Choroid plexus epithelial cell (primary cell): ENCODE measurements around the gene PPME1.
A peak's percentile ranks its signal among the peaks of the same experiment; 100 is the strongest.

Experiments
- DNase-seq: peaks from one replicate; pipeline ENCODE4 v3.0.0-alpha.2; 2010; ENCODE audit warnings: low read depth
- H3K4me3 ChIP-seq: 2 replicates; pipeline ENCODE4 v1.5.1; 2011; ENCODE audit warnings: low read depth, mild to moderate bottlenecking, control low read depth, low read length, moderate library complexity
- CTCF ChIP-seq: conservative IDR thresholded peaks from 2 replicates; pipeline ENCODE4 v1.5.1; 2011; ENCODE audit warnings: low read depth, mild to moderate bottlenecking, control low read depth, inconsistent platforms, low read length, moderate library complexity

Gene PPME1

DNA sequence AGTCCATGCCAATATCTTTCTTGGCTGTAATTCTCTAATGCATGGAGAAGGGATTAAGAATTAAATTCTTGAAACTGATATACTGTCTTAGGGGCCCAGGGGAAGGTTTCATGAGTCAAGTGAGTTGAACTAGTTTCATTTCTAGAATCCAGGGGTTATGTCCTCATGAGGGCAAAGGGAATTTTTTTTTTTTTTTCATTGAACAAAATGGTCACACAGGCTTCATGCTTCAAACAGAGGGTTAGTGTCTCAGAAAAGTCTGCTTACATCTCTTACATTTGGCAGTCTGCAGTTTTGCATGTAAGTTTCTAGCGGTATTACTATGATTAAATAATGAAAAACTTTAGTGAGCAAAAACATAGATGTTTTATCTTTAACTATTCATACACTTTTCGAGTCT is 32.9 kb downstream of the PPME1 start:
- TF ChIP-seq CTCF = no peak
- no peak overlapping the region for H3K4me3 ChIP-seq
- no peak for DNase-seq

- DNase-seq = peak; percentile 20
- TF ChIP-seq CTCF = no peak
- H3K4me3 ChIP-seq = no peak overlapping the region
These were observed 33.6 kb downstream of the PPME1 start for GRCh38 chr11:74204701-74205100.

GRCh38 chr11:74205181-74205580 is 34.1 kb downstream of the PPME1 start:
- DNase-seq = no peak
- no peak overlapping the region for H3K4me3 ChIP-seq
- TF ChIP-seq CTCF = no peak

DNA sequence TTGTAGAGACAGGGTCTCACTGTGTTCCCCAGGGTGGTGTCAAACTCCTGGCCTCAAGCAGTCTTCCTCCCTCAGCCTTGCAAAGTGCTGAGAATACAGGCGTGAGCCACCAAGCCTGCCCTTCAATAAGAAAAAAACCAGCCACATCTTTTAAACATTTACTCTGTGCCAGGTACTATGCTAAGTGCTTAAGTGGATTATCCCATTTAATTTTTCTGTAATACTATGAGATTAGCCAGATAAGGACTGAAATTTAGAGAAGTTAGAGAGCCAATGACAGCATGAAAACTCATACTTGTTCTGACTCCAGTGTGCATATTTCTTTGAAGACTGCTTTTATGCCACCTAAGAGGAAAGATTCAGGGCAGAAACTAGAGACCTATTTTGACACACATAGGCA is 35.7 kb downstream of the PPME1 start:
- no peak overlapping the region for H3K4me3 ChIP-seq
- no peak for DNase-seq
- TF ChIP-seq CTCF = no peak

DNA sequence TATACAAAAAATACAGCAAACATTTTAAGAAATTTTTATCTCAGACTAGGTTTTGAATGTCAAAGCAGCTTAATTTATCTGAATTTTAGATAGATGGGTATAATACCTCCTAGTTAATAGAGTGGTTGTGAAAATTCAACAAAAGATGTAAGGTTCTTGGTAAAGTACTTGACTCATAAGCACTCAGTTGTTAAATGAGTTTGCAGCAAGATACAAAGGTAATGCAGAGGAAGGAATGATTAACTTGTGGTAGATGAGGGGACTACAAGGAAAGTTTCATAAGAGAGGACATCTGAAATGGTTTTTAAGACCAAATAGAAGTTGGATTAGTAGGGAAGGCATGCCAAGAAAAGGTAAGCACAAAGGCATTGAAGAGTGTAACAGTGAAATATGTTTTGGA is 37.4 kb downstream of the PPME1 start:
- no peak for TF ChIP-seq CTCF
- DNase-seq = no peak
- no peak overlapping the region for H3K4me3 ChIP-seq

- DNase-seq = no peak
- no peak for TF ChIP-seq CTCF
These were observed 41.4 kb downstream of the PPME1 start for GRCh38 chr11:74212533-74212932.

GRCh38 chr11:74220376-74220775 is 49.3 kb downstream of the PPME1 start:
- TF ChIP-seq CTCF = no peak
- no peak overlapping the region for H3K4me3 ChIP-seq
- DNase-seq = no peak

More at GRCh38 chr11:74212533-74212932, 41.4 kb downstream of the PPME1 start:
- no peak overlapping the region for H3K4me3 ChIP-seq
